ENCODE data around the gene MAPK10.

MAPK10 gene

GRCh38 chr4:86359944-86360478 is at the start of gene MAPK10:
TSS of gene MAPK10 (minus strand) at chr4:86360053.
- DNase-seq (ENCODE audit: low read depth in 2 of 2), result peak in 1 of 2 donors; percentile 1

- no peak for DNase-seq (ENCODE audit: low read depth in 2 of 2)
Measured at GRCh38 chr4:86403575-86403974, 43.7 kb upstream of the MAPK10 start.

- no peak for DNase-seq (ENCODE audit: low read depth in 2 of 2)
Measured at GRCh38 chr4:86401826-86402225, 42.0 kb upstream of the MAPK10 start.

- no peak for DNase-seq (ENCODE audit: low read depth in 2 of 2)
Measured at GRCh38 chr4:86400216-86400615, 40.4 kb upstream of the MAPK10 start.

- no peak for DNase-seq (ENCODE audit: low read depth in 2 of 2)
Measured at GRCh38 chr4:86398187-86398586, 38.3 kb upstream of the MAPK10 start.

GRCh38 chr4:86393749-86394148 is 33.9 kb upstream of the MAPK10 start:
- no peak for DNase-seq (ENCODE audit: low read depth in 2 of 2)

- no peak for DNase-seq (ENCODE audit: low read depth in 2 of 2)
Measured at GRCh38 chr4:86389664-86390063, 29.8 kb upstream of the MAPK10 start.

GRCh38 chr4:86388252-86388651 is 28.4 kb upstream of the MAPK10 start:
- DNase-seq (ENCODE audit: low read depth in 2 of 2), result no peak

GRCh38 chr4:86386817-86387415 is 27.1 kb upstream of the MAPK10 start:
- DNase-seq (ENCODE audit: low read depth in 2 of 2), result no peak

GRCh38 chr4:86386201-86386600 is 26.3 kb upstream of the MAPK10 start:
- no peak for DNase-seq (ENCODE audit: low read depth in 2 of 2)

- no peak for DNase-seq (ENCODE audit: low read depth in 2 of 2)
Measured at GRCh38 chr4:86381431-86381830, 21.6 kb upstream of the MAPK10 start.

- no peak for DNase-seq (ENCODE audit: low read depth in 2 of 2)
Measured at GRCh38 chr4:86380181-86380724, 20.4 kb upstream of the MAPK10 start.

GRCh38 chr4:86376850-86377249 is 17.0 kb upstream of the MAPK10 start:
- DNase-seq (ENCODE audit: low read depth in 2 of 2), result no peak

GRCh38 chr4:86368433-86368832 is 8.6 kb upstream of the MAPK10 start:
- no peak for DNase-seq (ENCODE audit: low read depth in 2 of 2)

GRCh38 chr4:86367577-86367976 is 7.7 kb upstream of the MAPK10 start:
- DNase-seq (ENCODE audit: low read depth in 2 of 2), result no peak

- no peak for DNase-seq (ENCODE audit: low read depth in 2 of 2)
Measured at GRCh38 chr4:86366920-86367319, 7.1 kb upstream of the MAPK10 start.

GRCh38 chr4:86362510-86362909 is 2.7 kb upstream of the MAPK10 start:
- no peak for DNase-seq (ENCODE audit: low read depth in 2 of 2)

- no peak for DNase-seq (ENCODE audit: low read depth in 2 of 2)
Measured at GRCh38 chr4:86358257-86358656, 1.6 kb downstream of the MAPK10 start.

- DNase-seq (ENCODE audit: low read depth in 2 of 2), result no peak
Measured at GRCh38 chr4:86357608-86358007, 2.2 kb downstream of the MAPK10 start.

- no peak for DNase-seq (ENCODE audit: low read depth in 2 of 2)
Measured at GRCh38 chr4:86356425-86357210, 3.2 kb downstream of the MAPK10 start.

GRCh38 chr4:86354390-86354789 is 5.5 kb downstream of the MAPK10 start:
- no peak for DNase-seq (ENCODE audit: low read depth in 2 of 2)

GRCh38 chr4:86346320-86346719 is 13.5 kb downstream of the MAPK10 start:
- no peak for DNase-seq (ENCODE audit: low read depth in 2 of 2)

- no peak for DNase-seq (ENCODE audit: low read depth in 2 of 2)
Measured at GRCh38 chr4:86344127-86344526, 15.7 kb downstream of the MAPK10 start.

All from stimulated activated CD8-positive, alpha-beta memory T cell treated with anti-CD3 and anti-CD28 coated beads, Interleukin-7, amount 100 ng/mL, for 1 hour (primary cell).